Keratinocyte (primary cell): ENCODE measurements around the gene LHFPL3.

Source experiments
- EZH2 ChIP-seq: IDR thresholded peaks from one replicate; pipeline ENCODE4 v1.6.1; 2012; ENCODE audit warnings: inconsistent platforms, mild to moderate bottlenecking, low read length, moderate library complexity
- TF ChIP-seq, protein P1 (sequence below), 3 experiments: IDR thresholded peaks in 1 of 3; conservative IDR thresholded peaks in 1 of 3; optimal IDR thresholded peaks in 1 of 3; 2 replicates in 2 of 3; 3 replicates in 1 of 3; pipeline versions ENCODE3 to v1.5.1; 2011; ENCODE audit warnings: low read length in 3 of 3, mild to moderate bottlenecking in 3 of 3, moderate library complexity in 2 of 3, control low read depth in 1 of 3, inconsistent platforms in 1 of 3; ENCODE audit not compliant: insufficient read depth in 2 of 3; ENCODE audit errors: extremely low read depth in 1 of 3

DNA sequence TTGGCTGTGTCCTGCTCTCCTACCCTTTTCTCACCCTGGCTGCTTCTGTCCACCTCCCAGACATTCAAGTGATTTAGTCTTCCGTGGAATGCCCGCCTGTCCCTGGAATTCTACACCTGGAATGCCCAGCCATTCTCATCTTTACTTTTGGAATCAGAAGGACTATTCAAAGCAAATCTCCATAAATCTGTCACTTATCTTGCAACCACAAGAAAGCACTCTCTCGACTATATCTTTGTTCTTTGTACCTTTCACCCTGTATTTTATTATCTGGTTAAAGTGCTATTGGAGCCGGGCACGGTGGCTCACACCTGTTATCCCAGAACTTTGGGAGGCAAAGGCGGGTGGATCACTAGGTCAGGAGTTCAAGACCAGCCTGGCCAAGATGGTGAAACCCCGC, 606.3 kb downstream of the LHFPL3 start:
- TF ChIP-seq, protein P1, sequence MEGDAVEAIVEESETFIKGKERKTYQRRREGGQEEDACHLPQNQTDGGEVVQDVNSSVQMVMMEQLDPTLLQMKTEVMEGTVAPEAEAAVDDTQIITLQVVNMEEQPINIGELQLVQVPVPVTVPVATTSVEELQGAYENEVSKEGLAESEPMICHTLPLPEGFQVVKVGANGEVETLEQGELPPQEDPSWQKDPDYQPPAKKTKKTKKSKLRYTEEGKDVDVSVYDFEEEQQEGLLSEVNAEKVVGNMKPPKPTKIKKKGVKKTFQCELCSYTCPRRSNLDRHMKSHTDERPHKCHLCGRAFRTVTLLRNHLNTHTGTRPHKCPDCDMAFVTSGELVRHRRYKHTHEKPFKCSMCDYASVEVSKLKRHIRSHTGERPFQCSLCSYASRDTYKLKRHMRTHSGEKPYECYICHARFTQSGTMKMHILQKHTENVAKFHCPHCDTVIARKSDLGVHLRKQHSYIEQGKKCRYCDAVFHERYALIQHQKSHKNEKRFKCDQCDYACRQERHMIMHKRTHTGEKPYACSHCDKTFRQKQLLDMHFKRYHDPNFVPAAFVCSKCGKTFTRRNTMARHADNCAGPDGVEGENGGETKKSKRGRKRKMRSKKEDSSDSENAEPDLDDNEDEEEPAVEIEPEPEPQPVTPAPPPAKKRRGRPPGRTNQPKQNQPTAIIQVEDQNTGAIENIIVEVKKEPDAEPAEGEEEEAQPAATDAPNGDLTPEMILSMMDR (optimal IDR thresholded peaks at IDR 0.05 in 1 of 3, IDR thresholded peaks at IDR 0.05 in 1 of 3, conservative IDR thresholded peaks at IDR 0.05 in 1 of 3; ENCODE audit: extremely low read depth in 1 of 3, insufficient read depth in 2 of 3, low read length in 3 of 3) = no peak
- no peak for TF ChIP-seq EZH2
